HG03439 (cell line): ENCODE data around the gene TSC22D2.
A peak's percentile ranks its signal among the peaks of the same experiment; 100 is the strongest.

Experiments
- ATAC-seq: cut with Tn5 transposase; IDR thresholded peaks from one replicate; pipeline ENCODE4 v1.9.1; 2021; ENCODE audit warnings: mild to moderate bottlenecking, moderate library complexity; ENCODE audit not compliant: unreplicated experiment

Gene TSC22D2

DNA sequence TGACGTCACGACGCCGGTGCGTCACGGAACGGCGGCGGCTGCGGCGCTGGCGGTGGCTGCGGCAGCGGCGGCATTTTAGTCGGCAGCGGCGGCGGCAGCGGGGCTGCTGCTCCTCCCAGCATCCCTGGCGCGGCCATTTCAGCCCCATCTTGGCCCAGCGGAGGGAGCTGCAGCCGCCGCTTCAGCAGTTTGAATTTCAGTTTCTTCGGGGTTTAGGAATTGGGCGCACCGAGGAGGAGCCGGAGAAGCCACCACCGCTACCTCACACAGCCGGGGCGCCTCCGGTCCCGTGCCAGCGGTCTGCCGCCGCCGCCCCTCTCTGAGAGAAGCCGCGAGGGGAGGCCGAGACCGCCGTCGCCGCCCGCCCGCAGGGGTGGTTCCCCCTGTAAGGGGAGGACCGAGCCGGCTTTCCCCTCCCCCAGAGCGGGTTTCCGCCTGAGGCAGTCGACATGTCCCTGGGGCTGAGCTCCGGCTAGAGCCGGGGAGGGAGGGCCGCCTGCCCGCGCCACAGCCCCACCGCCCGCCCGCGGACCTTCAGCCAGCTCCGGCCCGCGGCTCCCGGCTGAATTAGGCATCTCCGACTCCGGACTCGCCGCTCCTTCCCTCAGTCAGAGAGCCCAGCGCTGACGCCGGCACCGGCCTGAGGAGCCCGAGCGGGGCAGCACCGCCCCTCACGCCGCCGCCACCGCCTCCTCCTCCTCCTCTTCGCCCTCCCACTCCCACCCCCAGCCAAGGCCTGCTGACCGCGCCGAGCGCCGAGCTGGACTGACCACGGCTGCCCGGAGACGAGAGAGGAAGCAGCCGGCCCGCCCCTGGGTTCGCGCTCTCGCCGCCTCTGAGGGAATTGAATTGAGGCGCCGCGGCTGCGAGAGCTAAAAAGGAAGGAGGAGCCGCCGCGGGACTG lies at the start of gene TSC22D2:
TSS of gene TSC22D2 (plus strand) at position 78 of the 904 bp plus-strand sequence. CDS start 1,053 bp downstream, outside the sequence.
- peak; percentile 65 for ATAC-seq

DNA sequence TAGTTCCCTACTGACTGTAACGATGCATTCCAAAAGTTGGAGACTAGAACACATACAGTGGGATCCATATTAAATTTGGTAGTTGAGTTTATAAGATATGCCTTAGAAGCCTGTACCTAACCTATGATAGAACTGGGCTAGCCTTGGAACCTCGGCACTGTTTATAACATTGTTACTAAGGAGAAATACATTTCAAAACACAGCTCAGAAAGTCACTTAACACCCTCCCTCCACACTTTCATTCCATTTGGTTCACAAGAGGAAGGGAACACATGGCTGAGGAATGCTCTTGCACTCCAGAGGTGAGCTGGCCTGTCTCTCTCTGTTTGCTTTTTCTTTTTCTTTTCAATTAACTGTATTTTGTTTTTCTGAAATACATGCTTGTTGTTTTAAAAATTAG lies 48.7 kb upstream of the TSC22D2 start:
- no peak for ATAC-seq

DNA sequence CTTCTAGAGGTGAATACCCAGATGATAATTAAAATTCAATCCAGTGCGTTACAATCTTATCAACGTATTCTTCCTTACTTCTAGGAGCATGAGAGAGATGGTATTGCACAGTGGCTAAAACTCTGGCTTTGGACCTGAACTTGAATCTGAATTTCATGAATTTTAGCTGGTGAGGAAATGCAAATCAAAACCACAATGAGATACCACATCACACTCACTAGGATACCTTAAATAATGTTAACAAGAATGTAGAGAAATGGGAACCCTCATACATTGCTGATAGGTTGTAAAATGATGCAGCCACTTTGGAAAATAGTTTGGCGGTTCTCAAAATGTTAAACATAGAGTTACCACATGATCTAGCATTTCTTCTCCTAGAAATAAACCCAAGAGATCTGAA lies 47.1 kb upstream of the TSC22D2 start:
- no peak for ATAC-seq

DNA sequence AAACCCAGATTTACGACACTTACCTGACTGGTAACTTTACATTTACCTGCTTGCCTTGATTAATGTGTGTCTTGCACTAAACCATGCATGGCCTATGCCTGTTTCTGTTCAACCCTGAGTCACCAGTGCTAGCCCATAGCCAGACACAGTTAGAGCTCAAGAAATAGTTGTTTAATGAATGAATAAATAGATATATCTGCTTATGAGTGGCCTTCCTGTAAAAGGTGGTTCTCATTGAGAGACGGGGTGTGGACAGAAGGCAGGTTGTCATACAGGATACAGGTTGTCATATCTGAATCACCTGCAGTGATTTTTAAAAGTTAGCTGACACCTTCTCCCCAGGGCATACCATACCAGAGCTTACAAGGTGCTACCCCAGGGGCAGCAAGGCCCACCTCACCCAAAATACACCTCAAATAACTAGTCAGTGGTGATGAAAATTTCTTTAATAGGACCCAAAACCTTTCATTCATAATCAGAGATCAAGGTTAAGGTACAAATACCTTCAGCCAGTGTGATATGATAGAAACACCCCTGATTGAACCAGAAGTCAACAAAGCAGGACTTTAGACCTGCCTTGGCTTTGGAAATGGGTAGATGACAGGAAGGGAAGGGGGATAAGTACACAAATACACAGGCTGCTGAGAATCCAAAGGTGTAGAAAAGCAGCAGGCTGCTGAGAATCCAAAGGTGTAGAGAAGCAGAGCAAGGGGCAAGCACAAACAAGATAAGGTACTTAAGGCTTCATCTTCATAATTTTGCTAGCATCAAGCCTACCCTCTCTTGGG lies 45.4 kb upstream of the TSC22D2 start:
- ATAC-seq: no peak

DNA sequence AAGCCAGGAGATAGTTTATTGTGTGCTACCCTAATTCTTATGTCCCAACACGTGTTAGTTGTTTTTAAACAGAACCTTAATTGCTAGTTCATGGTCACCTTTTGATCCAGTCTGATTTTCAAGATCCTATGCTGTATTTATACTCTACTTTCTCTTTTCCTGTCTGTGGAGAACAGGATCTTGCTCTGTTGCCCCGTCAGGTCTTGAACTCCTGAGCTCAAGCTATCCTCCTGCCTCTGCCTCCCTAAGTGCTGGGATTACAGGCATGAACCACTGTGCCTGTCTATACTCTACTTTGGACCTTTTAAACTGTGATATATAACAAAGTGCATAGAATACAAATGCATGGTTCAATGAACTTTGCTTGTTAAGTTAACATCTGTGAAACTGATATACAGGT lies 44.7 kb upstream of the TSC22D2 start:
- no peak for ATAC-seq

DNA sequence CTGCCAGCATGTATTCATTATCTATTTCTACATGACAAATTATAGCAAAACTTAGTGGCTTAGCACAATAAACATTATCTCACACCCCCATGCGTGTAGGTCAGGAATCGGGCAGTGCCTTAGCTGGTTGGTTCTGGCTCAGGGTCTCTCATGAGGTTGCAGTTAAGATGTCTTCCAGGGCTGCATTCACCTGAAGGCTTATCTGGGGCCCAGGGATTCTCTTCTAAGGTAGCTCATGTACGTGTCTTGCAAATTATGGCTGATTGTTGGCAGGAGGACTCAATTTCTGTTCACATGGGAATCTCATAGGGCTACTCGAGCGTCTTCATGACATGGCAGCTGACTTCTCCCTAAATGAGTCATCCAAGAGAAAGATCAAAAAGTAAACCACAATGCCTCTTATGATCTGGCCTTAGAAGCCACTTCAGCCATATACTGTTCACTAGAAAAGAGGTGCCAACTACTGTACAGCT lies 42.9 kb upstream of the TSC22D2 start:
- ATAC-seq: no peak

DNA sequence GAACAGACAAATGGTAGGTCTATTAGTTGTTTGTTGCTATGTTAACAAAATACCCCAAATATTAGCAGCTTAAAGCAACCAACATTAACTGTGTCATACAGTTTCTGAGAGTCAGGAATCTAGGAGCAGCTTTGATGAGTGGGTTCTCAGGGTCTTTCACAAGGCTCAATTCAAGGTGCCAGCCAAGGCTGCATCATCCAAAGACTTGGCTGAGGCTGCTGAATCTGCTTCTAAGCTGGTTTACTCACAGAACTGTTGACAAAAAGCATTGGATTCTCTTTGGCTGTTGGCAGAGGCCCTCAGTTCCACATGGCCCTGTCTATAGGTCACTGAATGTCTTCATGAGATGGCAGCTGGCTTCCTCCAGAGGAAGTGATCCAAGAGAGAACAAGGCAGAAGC lies 40.3 kb upstream of the TSC22D2 start:
- ATAC-seq: no peak

DNA sequence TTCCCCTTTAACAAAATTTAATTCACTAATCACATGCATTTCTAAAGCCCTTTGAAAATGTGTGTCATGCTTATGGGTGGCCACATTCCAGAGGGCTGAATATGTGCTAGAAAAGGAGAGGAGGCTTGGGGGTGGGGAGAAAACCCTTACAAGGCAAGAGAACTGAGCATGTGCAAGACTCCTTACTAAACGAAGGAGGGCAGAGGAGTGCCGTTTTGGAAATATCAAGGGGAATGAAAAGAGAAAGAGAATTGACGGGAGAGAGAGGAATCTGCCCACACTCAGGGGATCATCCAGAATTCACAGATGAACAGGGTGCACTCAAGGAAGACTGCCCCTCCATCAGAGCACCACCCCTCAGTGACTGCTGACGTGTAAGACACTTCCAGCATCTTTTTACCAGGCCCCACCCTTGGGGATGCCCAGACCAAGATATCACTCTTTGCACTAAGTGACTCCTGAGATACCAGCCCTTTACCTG lies 37.9 kb upstream of the TSC22D2 start:
- no peak for ATAC-seq

DNA sequence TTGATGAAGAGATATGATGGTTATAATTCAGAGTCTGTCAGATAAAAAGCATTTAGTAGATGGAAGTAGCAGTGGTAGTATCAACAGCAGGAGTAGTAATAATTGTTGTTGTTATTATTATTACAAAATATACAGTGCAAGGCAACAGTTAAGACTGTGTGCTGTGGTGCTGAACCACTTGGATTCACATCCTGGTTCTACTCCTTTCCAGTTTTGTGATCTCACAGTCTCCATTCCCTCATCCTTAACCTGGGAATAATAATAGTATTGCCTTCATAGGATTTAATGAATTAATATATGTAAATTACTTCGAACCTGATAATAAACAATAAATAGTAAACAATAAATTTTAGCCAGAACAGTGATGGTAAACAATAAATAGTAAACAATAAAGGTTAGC lies 37.1 kb upstream of the TSC22D2 start:
- no peak for ATAC-seq

DNA sequence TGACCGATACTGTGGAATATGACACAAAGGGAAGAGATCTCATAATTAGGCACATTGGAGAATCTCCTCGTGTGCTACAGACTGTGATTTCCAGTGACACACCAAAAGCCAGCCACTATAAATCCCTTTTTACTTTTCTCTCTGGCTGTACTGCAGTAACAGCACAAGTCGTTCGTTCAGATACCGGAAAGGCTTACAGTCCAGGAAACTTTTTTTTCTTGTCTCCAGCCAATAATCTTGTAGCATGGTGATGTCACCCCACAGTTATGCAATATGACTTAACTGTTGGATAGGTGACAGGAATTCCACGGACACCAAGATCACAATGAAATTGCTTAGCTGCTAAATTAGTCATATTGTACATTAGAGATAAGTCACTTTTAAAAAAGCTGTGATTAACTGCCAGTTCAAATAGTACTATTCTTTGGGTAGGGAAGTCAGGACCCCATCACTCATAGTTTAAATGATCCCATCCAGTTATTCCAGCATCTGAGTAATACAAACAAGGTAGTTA lies 36.3 kb upstream of the TSC22D2 start:
- no peak for ATAC-seq

DNA sequence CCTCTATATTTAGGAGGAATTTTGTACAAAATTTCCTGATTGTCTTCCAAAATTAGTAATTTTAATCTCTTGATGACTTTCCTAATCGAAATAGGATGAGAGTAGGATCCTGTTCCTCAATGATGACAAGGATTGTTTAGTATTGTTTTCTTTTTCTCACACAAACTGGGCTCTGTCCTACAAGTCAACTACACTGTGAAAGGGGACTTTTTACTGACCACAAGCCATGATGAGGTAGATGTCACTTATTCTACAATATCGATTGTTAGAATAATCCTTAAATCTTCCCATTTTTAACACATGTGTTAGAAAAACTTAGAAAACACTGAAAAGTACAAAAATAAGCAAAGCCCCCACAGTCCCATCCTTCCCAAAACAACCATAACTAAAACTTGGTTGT lies 35.8 kb upstream of the TSC22D2 start:
- no peak for ATAC-seq

DNA sequence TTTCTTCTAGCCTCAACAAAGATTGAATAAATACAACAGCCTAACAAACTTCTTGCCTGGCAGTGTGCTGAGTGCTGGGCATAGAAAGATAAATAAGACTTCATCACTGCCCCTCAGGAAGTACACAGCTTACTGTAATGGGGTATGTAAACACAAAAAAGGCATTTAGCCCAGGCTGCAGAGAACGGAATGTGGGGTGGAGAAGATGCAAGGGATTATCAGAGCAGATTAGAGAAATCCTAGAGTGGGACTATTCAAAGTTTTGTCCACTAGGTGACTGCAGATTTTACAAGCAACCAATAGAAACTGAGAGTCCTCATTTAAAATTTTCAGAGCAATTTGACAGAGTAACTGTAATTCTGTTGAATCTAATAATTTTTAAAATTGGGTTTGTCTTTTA lies 35.4 kb upstream of the TSC22D2 start:
- no peak for ATAC-seq

DNA sequence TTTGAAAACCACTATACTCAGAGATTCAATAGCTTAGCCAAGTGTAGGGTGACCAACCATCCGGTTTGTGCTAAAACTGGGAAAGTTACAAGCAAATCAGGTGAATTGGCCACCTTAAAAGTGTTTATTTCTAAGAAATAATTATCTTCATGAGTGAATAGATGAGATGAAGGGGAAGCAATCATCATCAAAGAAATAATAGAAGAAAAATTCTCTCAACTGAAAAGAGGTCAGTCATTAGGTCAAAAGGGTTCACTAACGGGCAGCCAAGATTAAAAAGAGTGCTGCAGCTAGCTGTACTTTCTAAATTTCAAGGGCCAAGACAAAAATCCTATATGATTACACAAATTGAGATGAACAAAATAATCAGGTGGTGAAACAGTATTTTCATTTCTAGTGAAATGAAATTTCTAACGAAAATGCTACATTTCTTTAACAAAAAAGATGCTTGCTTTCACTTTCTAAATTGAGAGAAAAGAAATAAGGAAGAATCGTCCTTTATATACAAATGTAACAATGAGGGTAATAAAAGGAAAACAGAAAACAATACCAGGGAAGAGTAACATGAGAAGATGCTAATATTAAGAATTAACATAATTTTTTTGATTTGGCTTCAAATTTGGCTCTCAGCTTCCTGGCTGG lies 34.7 kb upstream of the TSC22D2 start:
- no peak for ATAC-seq

DNA sequence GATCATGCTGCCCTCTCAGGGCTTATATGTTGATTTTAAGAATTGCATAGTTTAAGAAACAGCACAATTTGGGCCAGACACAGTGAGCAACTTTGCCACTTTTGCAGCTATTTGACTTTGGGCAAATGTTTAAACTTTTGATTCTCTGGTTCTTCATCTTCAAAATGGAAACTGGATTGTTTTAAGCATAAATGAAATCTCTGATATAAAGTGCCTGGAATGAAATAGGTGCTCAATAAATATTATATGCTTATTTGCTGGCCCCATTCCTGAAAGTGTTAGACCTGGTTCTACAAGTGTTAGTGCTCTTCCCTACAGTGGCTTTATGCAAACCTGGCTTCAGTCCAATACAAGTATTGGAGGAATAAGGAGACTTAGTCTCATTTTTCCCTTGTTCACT lies 33.1 kb upstream of the TSC22D2 start:
- no peak for ATAC-seq

DNA sequence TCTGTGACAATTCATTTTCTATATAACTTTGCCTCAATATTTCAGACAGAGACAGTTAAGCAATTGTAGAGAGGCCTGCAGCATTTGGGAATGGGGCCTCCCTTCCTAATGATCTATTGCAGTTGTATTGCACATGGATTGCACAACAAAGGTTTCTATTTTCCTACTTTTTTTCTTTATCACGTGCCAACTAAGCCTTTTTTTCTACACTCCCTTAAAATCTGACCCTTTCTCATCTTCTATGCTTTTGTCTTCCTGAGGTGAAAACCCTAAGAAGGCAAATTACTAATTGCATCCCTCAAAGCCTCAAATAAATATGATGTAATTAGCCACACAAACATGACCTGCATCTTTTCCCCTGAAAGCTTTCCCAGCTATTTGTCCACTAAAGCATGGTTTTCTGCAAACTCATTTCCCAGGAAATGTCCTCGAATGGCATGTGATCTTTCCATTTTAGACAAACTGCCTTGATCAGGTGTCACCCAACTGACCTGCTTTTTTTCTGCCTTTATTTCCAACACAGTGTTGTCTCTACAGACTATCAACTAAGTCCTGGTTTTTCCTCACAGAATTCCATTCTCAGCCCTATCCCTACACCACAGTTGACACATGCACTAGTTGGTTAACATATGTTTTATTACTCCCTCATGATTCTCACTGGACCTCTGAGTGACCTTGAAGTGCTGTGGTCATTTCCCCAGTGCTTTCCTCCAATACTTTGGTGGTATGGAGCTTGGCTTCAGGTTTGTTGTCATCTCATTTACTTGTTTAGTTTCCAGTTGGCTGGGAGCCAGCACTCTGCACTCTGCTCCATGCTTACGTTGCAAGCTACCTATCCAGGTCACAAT lies 31.9 kb upstream of the TSC22D2 start:
- no peak for ATAC-seq

DNA sequence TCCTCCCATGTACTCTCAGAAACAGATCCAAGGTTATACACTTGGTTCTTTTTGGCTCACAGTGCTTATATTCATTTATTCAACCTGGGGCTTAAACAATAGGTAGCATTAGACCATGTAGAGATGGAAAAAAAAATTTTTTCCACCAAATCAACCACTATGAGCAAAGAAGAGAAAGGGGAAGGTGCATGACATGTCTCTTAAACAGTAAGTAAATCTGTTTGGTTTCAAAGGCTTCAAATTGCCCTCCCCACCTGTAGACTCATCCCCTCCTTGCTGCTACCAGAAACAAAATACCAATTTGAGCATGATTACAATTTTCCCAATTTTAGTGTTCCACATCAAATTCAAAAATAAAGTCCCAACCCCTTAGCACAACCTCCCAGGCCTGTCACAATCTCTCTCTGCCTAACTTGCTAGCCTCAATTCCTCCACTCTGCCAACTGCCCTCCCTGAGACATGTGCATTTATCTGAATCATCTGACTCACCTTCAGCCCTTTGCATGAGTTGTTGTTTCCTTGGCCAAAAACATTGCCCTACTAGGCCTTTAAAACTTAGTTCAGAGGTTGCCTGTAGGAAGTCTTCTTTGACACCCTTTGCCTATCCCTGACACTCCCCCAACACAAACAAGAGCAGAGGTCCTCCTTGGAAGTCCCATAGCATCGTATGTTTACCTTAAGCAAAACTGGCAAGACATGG lies 30.3 kb upstream of the TSC22D2 start:
- no peak for ATAC-seq

DNA sequence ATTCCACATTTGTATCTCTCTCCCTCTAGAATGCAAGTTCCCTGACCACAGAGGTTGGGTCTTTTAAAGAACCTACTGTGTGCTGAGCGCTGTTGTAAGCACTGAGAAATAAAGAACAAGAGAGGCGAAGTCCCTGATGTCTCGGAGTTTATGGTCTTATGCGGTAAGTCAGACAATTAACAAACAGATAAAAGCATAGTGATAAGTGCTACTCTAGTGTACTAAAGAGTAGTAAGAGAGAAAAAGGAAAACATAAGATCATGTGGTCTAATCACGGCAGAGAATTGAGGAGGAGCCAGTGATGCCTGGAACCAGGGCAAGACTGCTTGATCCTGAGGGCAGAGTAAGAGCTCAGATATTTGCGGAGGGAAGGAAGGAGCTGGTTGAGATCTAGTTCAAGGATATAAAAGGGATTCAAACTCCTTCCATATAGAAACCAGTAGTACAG lies 29.8 kb upstream of the TSC22D2 start:
- ATAC-seq: no peak

DNA sequence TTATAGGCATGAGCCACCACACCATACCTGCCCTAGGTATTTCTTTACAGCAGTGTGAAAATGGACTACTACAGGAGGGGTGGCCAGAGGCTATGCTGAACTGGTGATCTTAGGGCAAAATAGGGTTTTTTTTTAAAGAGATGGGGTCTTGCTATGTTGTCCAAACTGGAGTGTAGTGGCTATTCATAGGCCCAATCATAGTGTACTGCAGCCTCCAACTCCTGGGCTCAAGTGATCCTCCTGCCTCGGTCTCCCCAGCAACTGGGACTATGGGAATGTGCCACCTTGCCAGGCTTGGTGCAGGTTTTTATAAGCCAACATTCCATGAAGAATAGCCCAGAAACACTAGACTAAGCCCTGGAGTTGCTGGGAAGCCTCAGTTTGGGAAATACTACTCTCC lies 28.6 kb upstream of the TSC22D2 start:
- ATAC-seq: no peak
